Frontal cortex (tissue), 4 donors: ENCODE results near the gene STXBP6. TPM values are rescaled to one million over a fixed set of nuclear protein-coding genes. Genes with fewer than 3 reads are reported as not detected.

Source experiments
- DNase-seq, 2 donors: peaks; one replicate each; pipeline ENCODE4 v3.0.0; 2012; ENCODE audit warnings: low spot score in 2 of 2
- FAIRE-seq: peaks from 2 replicates; lab custom pipeline; 2012; peaks lifted over from hg19 to GRCh38; lab: Jason Lieb, UNC
- total RNA-seq: library from RNA; depleted of rRNA; stranded (reverse); fragments of >200 nt; gene quantifications from one replicate; pipeline ENCODE4 v1.2.3, GENCODE V29; 2014
- donor health status: control.
- donor health status: control.
- donor health status: control.

STXBP6 gene
- total RNA-seq, 1 donor from 2014 or later, result 37.9 TPM

DNA sequence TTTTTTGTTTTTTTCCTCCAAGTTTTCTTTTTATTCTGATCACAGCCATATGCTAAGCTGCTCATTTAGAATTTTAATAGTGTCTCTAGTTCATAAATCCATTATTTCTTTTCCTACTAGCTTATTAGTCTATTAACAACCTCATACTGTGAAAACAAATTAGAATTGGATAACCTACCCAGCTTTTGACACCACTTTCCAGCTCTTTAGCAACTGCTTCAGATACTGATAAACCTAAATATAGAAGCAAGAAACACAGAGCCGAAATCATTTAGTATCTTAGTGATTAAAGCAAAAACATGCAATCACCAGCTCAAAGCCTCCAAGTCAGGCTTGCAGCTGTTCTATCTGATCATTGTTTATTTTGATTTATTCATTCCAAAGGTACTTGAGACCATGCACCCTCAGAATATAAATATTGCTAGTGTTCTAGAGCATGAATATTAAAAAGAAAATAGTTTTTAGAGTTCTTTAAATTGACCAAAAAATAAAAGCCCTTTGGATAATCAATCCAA lies 121.5 kb downstream of the STXBP6 start:
- no peak for DNase-seq
- no peak for FAIRE-seq

DNA sequence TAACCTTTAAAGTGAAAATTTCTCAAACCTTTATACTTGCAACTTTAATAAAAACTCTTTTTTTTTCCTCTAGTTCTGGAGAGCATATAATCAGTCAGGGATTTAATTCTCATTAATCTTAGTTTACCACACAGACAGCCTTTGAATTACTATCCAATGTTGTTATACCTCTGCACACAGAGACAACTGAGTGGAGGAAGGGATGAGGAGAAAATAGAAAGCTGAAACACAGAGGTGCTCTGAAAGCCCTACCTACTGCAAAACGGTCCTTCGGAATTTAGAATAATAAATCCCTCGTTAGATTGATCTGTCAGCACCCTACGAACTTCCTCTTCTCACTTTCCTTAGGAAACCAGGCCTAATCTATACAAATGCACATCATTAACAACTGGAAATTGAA lies 122.1 kb downstream of the STXBP6 start:
- FAIRE-seq (no peak), DNase-seq (no peak)

DNA sequence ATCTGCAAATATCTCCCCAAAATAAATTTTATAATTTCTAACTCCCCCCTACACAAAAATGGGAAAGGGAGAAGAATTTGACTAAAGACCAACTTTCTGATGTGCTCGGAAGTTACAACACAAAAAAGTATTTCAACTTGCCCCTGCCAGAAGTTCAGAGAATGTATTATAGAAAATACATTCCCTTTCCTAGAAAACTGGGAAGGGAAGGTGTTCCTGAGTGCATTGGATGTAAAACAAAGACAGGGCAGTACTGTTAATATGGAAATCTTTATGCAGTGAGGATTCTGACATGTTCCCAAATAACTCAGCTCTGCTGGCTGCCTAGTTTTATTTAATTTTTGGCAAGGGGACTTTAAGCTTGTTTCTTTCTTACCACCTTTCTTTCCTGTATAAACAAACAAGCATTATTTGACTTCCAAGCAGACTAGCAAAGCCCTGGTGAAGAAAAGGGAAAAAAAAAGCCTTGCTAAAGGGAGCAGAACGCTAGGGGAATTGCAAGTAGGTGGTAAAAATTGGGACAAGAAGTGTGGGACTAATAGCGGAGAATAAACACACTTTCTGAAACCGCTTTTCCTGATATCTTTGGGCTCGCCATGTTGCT lies 124.1 kb downstream of the STXBP6 start:
- DNase-seq (no peak), FAIRE-seq (no peak)

DNA sequence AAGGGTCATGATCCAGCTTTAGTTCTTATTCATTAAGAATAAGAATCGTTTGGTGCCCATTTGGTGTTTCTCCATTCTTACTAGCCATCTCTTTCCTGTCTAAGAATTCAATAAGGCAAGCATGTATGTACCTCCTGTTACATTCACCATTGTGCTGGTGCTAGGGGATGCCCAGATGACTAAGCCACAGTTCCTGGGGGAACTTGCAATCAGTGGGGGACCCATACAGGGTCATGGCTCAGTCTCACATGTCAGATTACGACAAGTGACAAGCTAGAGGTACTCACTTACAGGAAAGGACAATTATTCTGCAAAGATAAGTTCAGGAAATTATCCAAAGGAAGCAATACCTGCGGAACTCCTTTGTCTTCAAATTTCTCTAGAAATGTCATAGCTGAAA lies 125.4 kb downstream of the STXBP6 start:
- DNase-seq, result no peak
- no peak for FAIRE-seq

DNA sequence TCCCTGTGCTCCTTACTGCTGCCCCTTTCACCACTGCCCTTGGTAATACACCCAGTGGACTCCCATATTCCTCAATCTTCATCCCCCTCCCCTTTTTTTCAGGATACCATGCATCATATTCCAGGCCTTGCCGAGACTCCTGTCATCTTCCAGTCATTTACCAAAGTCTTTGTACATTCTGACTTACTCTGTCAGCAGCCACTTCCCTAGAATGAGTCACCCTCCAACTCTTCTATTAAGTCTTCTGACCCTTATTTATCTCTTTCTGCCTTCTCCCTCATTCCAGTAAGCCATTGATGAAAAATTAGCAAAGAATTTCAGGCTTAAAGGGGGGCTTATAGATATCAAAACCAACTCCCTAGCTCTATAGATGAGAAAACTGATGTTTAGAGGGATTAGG lies 128.0 kb downstream of the STXBP6 start:
- FAIRE-seq, result no peak

DNA sequence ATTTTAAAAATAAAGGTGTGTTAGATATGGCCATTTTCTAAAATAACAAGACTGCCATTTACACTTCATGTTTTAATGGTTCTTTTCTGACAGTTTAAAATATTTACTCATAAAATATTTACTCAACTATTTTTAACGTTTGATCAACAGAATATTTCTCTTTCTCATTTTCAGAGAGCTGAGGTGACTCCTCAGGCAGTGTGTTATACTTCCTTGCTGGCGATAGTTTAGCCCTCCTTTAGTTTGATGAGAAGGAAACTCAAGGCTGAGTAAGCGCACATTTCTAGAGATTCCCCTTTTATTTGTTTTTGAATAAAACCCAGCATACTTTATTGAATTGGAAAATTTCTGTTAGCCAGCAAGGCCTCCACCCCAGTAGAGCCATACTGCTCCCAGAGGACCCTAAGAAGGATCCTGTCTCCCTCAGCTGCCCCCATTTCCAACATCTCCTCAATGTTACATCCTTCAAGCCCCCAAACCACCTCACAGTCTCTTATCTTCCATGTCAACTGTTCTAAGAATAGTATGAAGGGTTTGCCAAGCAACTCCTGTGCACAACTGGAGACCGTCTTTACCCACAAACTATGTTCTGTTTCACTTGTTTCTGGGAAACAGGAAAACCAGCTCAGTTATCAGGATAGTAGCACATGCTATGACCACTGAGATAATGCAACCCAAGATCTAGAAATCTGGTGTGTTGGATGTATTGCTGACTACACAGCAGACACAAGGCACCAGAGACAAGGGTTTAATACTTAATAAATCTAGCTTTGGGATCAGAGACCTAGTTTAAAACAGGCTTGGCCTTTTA lies 129.5 kb downstream of the STXBP6 start:
- FAIRE-seq, result no peak

More for the DNA sequence above, 128.0 kb downstream of the STXBP6 start:
- DNase-seq, result no peak

DNA sequence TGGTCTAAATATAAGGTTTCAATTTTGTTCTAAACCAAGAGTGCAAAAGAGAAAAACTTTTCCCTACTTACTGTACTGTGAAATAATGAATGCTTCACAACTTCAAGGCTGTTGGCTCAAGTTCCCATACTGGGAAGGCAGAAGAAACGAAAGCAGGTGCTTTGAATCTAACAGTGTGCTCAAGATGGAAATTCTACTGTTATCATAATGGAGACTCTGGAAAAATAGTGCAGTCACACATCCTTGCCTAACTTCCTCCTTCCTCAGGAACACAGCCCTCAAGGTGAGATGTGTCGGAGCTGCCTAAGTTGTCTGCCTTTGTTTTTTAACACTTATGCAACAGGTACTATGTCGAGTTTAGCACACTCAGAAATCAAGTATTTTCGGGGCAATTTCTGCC lies 131.1 kb downstream of the STXBP6 start:
- FAIRE-seq (no peak), DNase-seq (no peak)

More for the DNA sequence above, 129.5 kb downstream of the STXBP6 start:
- no peak for DNase-seq

DNA sequence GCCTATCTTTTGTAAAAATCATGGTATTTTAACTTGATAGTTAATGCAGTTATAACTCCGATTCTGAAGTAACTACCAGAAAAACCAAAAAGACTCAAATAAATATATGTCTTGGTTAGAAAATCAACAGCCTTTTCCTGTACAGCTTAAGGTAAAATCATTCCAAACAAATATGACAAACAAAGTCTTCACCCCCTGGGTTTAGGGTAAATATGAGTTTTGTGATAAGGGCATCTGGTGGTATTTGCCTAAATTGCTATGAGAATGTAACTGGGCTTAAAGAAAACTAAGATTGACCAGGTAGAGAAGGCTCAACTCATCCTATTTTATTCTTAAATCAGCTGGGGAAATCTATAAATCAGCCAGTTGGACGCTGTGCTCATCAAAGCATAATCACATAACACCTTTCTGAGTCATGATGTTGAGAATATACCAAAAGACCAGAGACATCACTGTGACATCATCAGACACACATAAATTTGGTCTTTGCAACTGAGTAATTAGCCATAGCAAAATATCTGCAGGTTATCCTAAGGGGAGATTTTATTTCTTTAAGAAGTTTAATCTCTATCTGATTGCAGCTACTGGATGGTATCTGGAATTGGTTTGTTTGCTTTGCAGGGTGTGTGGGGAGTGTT lies 133.9 kb downstream of the STXBP6 start:
- DNase-seq (no peak), FAIRE-seq (no peak)

DNA sequence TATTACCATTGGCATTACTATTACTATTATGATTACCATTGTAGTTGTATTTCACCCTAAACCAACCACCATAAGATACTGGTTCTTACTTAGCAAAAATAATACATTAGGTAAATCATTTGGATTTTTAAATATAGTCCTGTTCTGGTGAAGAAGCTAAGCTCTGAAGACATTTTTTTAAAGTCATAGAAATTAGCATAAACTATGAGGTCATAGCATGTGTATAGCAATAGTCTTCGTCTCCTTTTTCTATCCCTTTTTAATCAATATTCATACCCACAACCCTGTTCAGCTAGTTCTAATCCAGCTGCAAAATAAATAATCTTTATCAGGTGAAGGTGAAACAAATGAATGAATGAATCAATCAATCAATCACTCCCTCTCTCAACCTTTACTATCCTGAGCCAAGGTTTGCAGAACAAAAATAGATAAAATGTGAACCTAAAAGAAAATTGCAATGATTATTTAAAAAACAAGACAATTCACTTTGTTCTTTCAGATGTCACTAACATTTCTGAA lies 134.5 kb downstream of the STXBP6 start:
- DNase-seq, result no peak
- no peak for FAIRE-seq

DNA sequence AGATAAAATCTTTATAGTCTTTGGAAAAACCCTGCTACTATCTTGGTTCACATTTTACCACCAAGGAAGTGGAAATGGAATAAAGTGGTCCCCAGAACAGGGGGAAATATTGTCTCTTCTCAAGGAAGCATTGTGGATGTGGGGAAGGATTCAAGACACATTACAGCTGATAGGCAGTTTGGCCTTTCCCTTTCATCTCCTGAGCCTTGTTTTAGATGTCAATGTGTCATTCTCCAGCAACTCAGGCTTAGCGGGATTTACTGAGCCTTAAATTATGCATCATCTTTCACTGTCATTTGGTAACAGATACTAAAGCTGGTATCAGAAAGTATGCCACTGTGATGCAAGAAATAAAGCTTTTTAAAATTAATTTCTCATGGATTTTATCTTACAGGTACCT lies 136.2 kb downstream of the STXBP6 start:
- no peak for DNase-seq
- FAIRE-seq, result no peak

DNA sequence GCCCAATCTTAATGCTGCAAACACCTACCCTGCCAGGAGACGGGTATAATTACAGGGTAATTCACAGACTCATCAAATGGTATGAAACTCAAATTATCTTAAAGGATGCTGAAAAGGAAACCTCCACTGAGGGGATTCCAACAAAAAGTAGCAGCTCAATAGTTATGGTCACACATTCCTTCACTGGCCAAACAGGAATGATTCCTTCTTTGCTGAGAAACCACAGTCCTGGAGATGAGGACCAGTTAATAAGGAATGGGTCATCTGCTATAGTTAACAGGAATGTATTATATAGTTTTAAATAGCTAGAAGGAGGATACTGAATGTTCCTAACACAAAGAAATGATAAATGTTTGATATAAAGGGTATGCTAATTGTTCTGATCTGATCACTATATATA lies 136.9 kb downstream of the STXBP6 start:
- no peak for DNase-seq
- FAIRE-seq, result no peak

DNA sequence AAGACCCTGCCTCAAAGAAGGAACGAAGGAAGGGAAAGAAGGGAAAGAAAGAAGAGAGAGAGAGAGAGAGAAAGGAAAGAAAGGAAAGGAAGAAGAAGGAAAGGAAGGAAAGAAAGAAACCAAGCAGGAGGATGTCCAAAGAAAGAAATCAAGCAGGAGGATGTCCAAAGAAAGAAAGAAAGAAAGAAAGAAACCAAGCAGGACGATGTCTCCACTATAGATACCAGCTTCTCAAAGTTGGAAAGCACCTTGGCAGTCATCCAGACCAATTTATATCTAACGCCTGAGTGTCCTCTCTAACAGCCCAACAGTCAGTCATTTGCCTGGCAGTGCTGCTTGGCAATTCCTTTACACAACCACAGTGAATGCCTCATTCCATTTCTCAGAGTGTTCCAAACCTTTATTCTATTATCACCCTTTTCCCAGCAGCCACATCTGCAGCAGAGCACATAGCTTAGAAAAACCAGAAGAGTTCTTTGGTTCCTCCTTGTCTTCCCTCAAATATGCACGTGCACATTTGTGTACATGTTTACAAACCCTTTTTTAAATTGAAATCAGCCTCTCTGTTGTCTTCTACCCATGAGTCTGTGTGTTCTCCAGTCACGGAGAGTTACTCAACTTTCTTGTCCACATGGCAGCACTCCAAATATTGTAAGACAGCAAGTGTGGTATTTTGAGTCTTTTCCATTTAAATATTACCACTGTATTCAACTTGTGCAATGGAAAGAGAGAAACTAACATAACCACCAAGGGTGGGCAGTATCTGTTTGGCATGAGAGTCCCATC lies 138.4 kb downstream of the STXBP6 start:
- no peak for FAIRE-seq
- DNase-seq, result no peak

DNA sequence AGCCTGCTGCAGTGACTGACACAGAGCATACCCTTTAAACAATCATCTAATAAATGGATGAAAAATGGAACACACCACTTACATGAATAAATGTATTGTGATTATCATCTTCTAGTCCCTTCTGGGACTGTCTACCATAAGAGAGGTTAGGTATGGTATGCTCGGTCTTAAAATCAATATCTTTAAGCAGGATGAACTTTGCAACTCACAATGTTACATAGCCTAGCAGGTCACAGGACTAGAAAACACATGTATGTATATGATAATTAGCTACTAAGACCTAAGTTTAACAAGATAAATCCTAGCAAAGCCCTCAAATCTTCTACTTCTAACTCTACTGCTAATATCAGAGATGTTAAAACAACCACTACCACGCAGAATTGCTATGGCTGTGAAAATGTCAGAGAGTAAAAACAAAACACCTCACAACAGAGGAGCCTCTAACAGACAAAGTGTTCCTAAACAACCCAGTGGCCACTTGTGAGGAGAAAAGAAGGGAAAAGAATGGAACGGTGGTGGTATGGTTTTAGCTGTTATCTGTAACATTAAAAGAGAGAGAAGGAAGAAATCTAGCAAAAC lies 139.4 kb downstream of the STXBP6 start:
- no peak for FAIRE-seq

DNA sequence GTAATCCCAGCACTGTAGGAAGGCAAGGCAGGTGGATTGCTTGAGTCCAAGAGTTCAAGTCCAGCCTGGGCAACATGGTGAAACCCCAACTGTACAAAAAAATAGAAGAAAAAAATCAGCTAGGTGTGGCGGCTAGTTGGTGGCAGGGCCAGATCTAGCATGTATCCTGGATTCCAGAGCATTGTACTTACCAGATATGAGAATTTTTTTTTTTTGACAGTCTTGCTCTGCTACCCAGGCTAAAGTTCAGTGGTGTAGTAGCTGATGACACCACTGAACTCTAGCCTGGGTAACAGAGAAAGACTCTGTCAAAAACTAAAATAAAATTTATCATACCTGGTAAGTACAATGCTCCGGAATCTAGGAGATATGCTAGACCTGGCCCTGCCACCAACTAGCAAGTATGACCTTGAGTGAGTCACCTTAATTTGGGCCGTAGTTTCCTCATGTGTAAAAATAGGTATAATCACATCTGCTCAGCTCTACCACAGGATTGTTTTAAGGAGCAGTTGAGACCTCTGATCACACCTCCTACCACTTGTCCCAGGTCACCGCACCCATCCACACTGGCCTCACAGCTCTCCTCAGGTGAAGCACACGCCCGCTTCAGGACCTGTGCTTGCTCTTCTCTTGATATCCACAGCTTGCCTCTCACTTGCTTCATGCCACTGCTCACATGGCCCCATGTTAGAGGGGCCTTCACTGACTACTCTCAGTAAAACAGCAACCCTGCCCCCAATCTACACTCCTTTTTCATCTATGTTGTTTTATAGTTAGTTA lies 140.2 kb downstream of the STXBP6 start:
- no peak for DNase-seq
- no peak for FAIRE-seq

More for the DNA sequence above, 139.4 kb downstream of the STXBP6 start:
- DNase-seq, result no peak

DNA sequence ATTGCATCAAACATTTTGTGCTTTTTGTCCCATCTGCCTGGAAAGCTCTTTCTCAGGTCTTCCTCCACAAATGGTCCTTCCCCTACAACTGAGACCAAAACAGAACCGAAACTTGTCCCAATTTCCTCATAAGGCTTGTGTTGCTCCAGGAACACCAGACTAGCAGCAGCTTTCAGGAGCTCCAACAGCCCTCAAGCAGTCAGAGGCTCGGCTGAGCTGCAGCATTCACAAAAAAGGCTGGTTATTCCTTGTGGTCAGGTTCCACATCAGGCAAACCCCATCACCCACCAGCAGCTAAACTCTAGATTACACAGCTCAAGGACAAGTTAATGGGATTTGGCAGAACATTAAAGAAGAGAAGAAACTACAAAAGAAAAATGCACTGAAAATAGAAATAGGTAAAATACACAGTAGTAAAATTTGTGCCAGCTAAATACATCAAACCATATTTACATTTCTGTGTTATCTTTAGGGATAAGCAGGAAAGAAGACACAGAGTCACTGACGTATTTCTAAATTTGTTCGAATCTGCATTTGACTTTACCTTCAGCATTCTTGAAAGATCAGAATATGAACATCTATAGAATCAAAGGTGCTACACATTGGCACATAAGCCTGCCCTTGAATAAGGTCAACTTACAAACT lies 141.2 kb downstream of the STXBP6 start:
- DNase-seq, result no peak
- no peak for FAIRE-seq

DNA sequence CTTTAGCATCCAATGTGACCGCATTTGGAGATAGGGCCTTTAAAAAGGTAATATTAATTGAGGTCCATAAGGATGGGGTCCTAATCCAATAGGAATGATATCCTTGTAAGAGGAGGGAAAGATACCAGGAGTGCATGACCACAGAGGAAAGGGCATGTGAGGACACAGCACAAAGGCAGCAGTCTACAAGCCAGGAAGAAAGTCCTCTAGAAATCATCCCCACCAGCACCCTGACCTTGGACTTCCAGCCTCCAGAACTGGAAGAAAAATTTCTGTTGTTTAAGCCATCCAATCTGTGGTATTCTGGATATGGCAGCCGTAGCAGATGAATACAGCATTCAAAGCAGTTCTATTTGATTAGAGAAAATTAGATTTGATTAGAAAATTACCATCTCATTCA lies 145.4 kb downstream of the STXBP6 start:
- FAIRE-seq, result no peak
- DNase-seq, result no peak

DNA sequence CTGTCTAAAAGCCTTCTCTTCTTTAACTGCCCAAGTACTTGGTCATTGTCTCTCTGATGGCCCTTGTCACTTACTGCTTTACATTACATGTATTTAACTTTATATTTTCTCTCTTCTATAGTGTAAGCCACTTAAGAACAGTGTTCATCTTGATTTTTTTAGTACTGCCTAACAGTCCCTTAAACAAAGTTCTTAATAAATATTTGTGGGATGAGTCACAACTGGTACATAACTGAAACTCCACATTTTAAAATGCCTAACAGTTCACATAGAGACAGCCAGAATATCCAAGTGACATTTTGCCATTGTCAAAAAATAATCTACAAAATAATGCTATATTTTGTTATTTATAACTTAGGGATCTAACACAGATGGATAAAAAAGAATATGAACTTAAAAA lies 146.6 kb downstream of the STXBP6 start:
- FAIRE-seq, result no peak
- DNase-seq, result no peak
